Measurements from ENCODE around the gene PRKAG2.
A peak's percentile ranks its signal among the peaks of the same experiment; 100 is the strongest.
"Not testable (repeated sequence)": the region's sequence is repeated elsewhere in the genome, so short reads cannot be mapped to it uniquely, and the experiment has no call there.

The PRKAG2 gene

DNA sequence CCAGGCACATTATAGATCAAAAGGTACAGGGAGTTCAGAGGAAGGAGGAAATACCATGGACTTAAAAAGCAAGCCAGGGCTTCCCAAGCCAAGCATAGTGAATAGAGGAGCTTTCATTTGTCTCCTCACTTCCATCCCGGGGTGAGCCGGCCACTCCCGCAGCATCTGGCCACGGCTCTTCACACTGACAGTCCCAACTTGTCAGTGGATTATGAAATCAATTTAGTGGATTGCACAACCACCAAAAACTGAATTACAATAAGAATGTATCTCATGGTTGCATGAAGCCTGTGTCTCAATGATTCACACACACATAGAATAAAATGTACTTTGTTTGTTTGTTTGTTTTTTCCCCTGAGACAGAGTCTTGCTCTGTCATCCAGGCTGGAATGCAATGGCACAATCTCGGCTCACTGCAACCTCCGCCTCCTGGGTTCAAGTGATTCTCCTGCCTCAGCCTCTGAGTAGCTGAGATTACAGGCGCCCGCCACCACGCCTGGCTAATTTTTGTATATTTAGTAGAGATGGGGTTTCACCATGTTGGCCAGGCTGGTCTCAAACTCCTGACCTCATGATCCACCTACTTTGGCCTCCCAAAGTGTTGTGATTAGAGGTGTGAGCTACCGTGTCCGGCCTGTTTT lies 79.1 kb downstream of the PRKAG2 start:
- Histone ChIP-seq H3K9ac (ENCODE audit: low read length in 5 of 5) (peak overlapping the region in 3 of 5 donors; percentile 35 to 53 (median 40)), H3K27ac (ENCODE audit: low read depth, low read length) (peak overlapping the region; percentile 73), H3K4me1 (ENCODE audit: control insufficient read depth in 5 of 5, insufficient read depth in 5 of 5, low read length in 5 of 5) (peaks cover 18 to 63% (median 50%) of the 10 kb centered on the region in 5 donors)
- not testable (repeated sequence) for H3K4me3 ChIP-seq (ENCODE audit: low read depth in 1 of 5, low read length in 5 of 5); H3K27me3 ChIP-seq (ENCODE audit: control insufficient read depth in 5 of 5, insufficient read depth in 4 of 5, low read length in 5 of 5); H3K9me3 ChIP-seq (ENCODE audit: control insufficient read depth in 5 of 5, low read length in 5 of 5); H3K36me3 ChIP-seq (ENCODE audit: control insufficient read depth in 5 of 5, insufficient read depth in 5 of 5, low read length in 5 of 5)

DNA sequence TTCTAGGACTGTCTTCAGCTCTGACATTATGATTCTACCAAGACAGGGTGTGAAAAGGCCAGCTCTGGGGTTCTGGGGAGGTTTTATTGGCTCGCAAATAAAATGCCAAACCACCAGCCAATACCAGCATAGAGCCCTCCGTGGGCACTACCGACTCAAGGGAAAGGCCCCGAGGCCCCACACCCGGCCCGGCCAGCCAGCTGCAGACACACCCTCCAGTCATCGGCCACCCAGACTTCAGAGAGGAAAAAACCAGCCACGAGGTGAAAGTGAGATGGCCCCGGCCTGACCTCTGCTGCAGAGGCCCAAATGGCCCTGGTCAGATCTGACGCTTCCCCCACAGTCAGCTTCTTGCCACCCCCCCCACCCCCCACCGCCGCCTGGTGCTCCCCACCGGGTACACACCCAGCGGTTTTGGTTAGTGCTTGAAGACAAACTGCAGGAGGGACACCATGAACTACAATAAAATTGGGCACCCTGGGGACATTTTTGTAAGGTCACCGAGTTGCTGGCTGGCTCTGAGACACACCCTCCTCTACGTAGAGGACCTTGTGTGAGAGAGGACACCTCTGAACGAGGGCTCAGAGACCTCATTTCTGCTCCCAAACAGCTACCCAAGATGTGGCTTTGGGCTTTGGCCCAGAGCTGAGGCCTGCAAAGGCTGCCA lies 79.9 kb downstream of the PRKAG2 start:
- Histone ChIP-seq H3K27ac (ENCODE audit: low read depth, low read length) (peak overlapping the region; percentile 73), H3K4me3 (ENCODE audit: low read depth in 1 of 5, low read length in 5 of 5) (peak overlapping the region in 1 of 5 donors; percentile 31), H3K36me3 (ENCODE audit: control insufficient read depth in 5 of 5, insufficient read depth in 5 of 5, low read length in 5 of 5) (peaks cover 0 to 6% (median 0%) of the 10 kb centered on the region in 5 donors), H3K9me3 (ENCODE audit: control insufficient read depth in 5 of 5, low read length in 5 of 5) (no peaks in the 10 kb centered on the region), H3K27me3 (ENCODE audit: control insufficient read depth in 5 of 5, insufficient read depth in 4 of 5, low read length in 5 of 5) (no peaks in the 10 kb centered on the region), H3K4me1 (ENCODE audit: control insufficient read depth in 5 of 5, insufficient read depth in 5 of 5, low read length in 5 of 5) (peaks cover 18 to 58% (median 53%) of the 10 kb centered on the region in 5 donors), H3K9ac (ENCODE audit: low read length in 5 of 5) (peak overlapping the region in 3 of 5 donors; percentile 21 to 40 (median 35))

DNA sequence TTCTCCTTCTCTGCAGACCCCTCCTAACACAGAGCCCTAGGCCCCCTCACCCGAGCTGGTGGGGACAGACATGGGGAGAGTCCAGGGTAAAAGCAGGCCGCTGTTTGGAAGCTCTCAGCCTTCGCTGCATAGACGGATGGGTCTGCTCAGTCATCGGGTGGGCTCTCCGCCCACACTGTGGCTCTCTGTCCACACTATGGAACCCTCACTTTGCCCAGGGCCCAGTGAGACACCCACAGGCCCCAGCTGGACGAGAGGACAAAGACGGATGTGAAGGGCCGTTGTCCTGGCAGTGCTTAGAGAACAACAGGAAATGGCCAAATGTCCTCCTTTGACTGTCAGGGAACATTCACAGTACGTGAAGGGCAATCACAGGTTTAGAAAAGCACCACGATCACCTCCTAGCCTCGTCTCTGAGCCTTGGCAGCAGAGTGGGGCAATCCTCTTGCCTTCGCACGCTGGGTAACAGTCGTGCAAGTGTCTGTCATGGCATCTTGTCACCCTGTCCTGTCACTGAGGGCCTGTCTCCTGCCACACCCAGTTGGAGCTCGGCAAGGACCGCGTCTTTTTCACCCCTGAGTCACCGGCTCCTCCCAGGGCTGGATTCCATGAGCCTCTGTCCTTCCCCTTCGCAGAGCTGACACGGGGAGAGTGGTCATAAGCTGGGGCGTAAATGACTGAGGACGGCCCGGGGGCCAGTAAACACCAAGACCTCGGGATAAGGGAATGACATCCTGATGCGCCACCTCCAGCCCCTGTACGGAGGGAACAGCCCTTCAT lies 80.6 kb downstream of the PRKAG2 start:
- H3K9me3 ChIP-seq (ENCODE audit: control insufficient read depth in 5 of 5, low read length in 5 of 5), result no peaks in the 10 kb centered on the region
- peaks cover 0 to 6% (median 0%) of the 10 kb centered on the region in 5 donors for H3K36me3 ChIP-seq (ENCODE audit: control insufficient read depth in 5 of 5, insufficient read depth in 5 of 5, low read length in 5 of 5)
- H3K4me3 ChIP-seq (ENCODE audit: low read depth in 1 of 5, low read length in 5 of 5), result peak overlapping the region in 3 of 5 donors; percentile 0 to 32 (median 31)
- H3K9ac ChIP-seq (ENCODE audit: low read length in 5 of 5), result peak overlapping the region in 2 of 5 donors; percentile 21 to 55
- peak overlapping the region; percentile 73 for H3K27ac ChIP-seq (ENCODE audit: low read depth, low read length)
- no peaks in the 10 kb centered on the region for H3K27me3 ChIP-seq (ENCODE audit: control insufficient read depth in 5 of 5, insufficient read depth in 4 of 5, low read length in 5 of 5)
- H3K4me1 ChIP-seq (ENCODE audit: control insufficient read depth in 5 of 5, insufficient read depth in 5 of 5, low read length in 5 of 5), result peaks cover 18 to 55% (median 45%) of the 10 kb centered on the region in 5 donors

DNA sequence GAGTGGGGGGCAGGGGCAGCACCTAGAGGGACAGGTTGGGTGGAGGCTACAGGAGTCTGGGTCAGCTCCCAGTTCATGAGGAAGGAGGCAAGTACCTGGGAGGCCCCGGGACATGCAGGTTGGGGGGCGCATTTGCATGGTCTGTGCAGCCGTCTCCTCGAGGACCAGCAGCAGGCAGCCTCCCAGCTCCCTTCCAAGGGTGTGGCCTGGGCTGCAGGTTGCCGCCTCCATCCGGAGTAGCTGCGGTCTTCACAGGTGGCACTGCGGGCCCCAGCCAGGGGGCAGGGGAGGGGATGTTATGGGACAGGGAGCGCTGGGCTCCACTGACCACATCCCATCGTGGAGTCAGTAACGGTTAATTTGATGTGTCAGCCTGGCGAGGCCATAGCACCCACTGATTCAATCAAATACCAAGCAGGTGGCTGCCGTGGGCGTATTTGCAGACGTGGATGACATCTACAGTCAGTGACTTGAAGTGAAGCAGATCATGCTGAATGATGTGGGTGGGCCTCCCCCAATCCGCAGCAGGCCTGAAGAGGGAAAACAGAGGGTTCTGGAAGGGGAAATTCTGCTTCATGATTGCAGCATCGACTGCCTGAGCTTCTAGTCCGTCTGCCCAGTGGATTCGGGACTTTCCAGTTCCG lies 81.6 kb downstream of the PRKAG2 start:
- Histone ChIP-seq H3K9me3 (ENCODE audit: control insufficient read depth in 5 of 5, low read length in 5 of 5) (no peaks in the 10 kb centered on the region), H3K27me3 (ENCODE audit: control insufficient read depth in 5 of 5, insufficient read depth in 4 of 5, low read length in 5 of 5) (no peaks in the 10 kb centered on the region), H3K36me3 (ENCODE audit: control insufficient read depth in 5 of 5, insufficient read depth in 5 of 5, low read length in 5 of 5) (peaks cover 0 to 6% (median 0%) of the 10 kb centered on the region in 5 donors), H3K27ac (ENCODE audit: low read depth, low read length) (peak overlapping the region; percentile 88), H3K9ac (ENCODE audit: low read length in 5 of 5) (no peak overlapping the region), H3K4me1 (ENCODE audit: control insufficient read depth in 5 of 5, insufficient read depth in 5 of 5, low read length in 5 of 5) (peaks cover 18 to 58% (median 44%) of the 10 kb centered on the region in 5 donors), H3K4me3 (ENCODE audit: low read depth in 1 of 5, low read length in 5 of 5) (no peak overlapping the region)

DNA sequence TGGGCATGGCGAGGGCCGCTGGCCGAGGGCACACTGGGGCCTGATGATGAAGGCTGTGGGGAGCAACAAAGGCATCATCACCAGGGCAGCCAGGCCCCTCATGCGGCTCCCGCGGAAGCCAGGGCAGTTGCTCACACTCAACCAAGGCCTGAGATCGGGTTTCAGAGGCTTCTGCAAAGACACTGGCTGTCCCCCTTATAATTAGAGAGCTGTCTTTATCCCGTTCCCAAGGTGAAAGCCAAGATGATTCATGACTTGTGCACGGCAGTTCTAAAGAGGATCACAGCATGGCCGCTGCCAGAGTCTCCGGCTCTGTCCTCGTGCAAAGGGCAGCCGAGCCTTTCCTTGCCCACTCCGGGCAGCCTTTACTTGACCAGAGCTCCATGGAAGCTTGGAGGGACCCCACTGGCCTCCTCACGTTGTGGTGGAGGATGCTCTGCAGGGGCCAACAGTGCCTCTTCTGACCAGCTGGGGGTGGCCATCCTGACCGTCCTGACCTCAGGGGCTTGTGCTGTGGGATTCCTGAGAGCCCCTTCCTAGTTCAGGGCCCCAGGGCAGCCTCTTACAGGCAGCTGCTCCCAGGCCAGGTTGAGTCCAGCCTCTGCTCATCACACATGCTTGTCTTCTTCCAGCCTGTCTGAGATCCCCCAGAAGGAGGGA lies 82.3 kb downstream of the PRKAG2 start:
- peak overlapping the region; percentile 88 for H3K27ac ChIP-seq (ENCODE audit: low read depth, low read length)
- no peaks in the 10 kb centered on the region for H3K27me3 ChIP-seq (ENCODE audit: control insufficient read depth in 5 of 5, insufficient read depth in 4 of 5, low read length in 5 of 5)
- peaks cover 0 to 6% (median 0%) of the 10 kb centered on the region in 5 donors for H3K36me3 ChIP-seq (ENCODE audit: control insufficient read depth in 5 of 5, insufficient read depth in 5 of 5, low read length in 5 of 5)
- H3K9ac ChIP-seq (ENCODE audit: low read length in 5 of 5), result peak overlapping the region in 1 of 5 donors; percentile 10
- no peaks in the 10 kb centered on the region for H3K9me3 ChIP-seq (ENCODE audit: control insufficient read depth in 5 of 5, low read length in 5 of 5)
- no peak overlapping the region for H3K4me3 ChIP-seq (ENCODE audit: low read depth in 1 of 5, low read length in 5 of 5)
- H3K4me1 ChIP-seq (ENCODE audit: control insufficient read depth in 5 of 5, insufficient read depth in 5 of 5, low read length in 5 of 5), result peaks cover 18 to 58% (median 44%) of the 10 kb centered on the region in 5 donors

DNA sequence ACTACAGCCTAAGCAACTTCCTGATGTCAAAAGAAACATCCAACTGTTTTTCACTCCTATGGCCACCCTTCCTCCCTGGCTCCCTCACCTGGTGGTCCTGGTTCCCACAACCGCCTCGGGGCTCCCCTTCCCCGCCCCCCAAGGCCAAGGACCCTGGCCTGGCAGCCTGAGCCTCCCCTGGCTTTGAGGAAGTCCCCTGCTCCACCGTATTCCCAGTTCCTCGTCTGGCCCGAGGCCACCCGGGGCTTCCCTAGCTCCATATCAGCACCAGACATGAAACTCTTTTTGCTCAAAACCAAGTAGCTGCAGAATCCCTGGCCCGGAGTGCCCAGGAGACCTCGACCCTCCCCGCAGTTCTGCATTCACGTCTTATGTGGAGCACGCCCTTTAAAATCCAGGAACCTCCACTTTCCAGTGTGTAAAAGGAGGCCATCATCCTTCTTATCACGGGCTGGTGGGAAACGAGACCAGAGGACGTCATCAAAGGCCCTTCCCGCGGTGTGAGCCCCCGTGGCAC lies 82.9 kb downstream of the PRKAG2 start:
- Histone ChIP-seq H3K4me1 (ENCODE audit: control insufficient read depth in 5 of 5, insufficient read depth in 5 of 5, low read length in 5 of 5) (peaks cover 18 to 58% (median 44%) of the 10 kb centered on the region in 5 donors), H3K27ac (ENCODE audit: low read depth, low read length) (peak overlapping the region; percentile 88), H3K27me3 (ENCODE audit: control insufficient read depth in 5 of 5, insufficient read depth in 4 of 5, low read length in 5 of 5) (no peaks in the 10 kb centered on the region), H3K4me3 (ENCODE audit: low read depth in 1 of 5, low read length in 5 of 5) (no peak overlapping the region), H3K9me3 (ENCODE audit: control insufficient read depth in 5 of 5, low read length in 5 of 5) (no peaks in the 10 kb centered on the region), H3K9ac (ENCODE audit: low read length in 5 of 5) (peak overlapping the region in 3 of 5 donors; percentile 10 to 64 (median 36)), H3K36me3 (ENCODE audit: control insufficient read depth in 5 of 5, insufficient read depth in 5 of 5, low read length in 5 of 5) (peaks cover 0 to 6% (median 0%) of the 10 kb centered on the region in 5 donors)

DNA sequence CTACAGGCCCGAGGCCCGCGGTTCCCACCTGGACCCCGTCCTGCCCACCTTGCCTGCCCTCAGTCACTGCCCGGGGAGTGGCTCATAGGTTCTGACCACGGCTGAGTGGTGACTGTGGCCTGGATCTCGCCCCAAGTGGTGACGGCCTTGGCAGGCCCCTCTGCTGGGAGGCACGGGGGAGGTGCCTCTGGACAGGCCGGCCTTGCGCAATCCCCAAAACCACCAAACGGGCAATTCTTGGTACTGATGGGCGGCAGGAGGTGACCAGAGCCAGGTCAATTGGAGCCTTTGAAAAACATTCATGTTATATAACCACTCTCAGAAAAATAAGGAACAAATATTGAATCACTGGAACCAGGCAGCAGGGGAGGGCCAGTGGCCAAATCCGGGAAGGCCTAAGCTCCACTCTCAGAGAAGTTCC lies 83.4 kb downstream of the PRKAG2 start:
- H3K36me3 ChIP-seq (ENCODE audit: control insufficient read depth in 5 of 5, insufficient read depth in 5 of 5, low read length in 5 of 5), result peaks cover 0 to 6% (median 0%) of the 10 kb centered on the region in 5 donors
- no peaks in the 10 kb centered on the region for H3K9me3 ChIP-seq (ENCODE audit: control insufficient read depth in 5 of 5, low read length in 5 of 5)
- H3K27me3 ChIP-seq (ENCODE audit: control insufficient read depth in 5 of 5, insufficient read depth in 4 of 5, low read length in 5 of 5), result no peaks in the 10 kb centered on the region
- H3K9ac ChIP-seq (ENCODE audit: low read length in 5 of 5), result peak overlapping the region in 2 of 5 donors; percentile 36 to 64
- peaks cover 18 to 58% (median 44%) of the 10 kb centered on the region in 5 donors for H3K4me1 ChIP-seq (ENCODE audit: control insufficient read depth in 5 of 5, insufficient read depth in 5 of 5, low read length in 5 of 5)
- peak overlapping the region; percentile 88 for H3K27ac ChIP-seq (ENCODE audit: low read depth, low read length)
- H3K4me3 ChIP-seq (ENCODE audit: low read depth in 1 of 5, low read length in 5 of 5), result no peak overlapping the region

DNA sequence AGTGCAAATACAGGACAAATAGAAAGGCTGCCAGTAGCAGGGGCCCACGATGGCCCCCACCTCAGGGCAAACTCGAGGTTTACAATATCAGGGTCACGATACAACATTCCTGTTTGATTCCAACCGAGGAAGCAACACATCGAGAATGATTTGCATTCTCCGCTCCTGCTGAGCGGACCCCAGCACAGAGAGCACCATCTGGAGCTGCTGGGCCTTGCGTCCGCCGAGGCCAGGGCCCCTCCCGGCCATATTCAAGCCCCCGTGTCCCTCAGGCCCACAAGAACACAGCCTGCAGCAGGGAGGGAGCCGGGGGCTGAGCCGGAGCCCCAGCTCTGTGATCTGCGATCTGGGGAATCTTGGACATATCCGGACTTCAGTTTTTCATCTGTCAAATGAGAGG lies 84.3 kb downstream of the PRKAG2 start:
- Histone ChIP-seq H3K9me3 (ENCODE audit: control insufficient read depth in 5 of 5, low read length in 5 of 5) (no peaks in the 10 kb centered on the region), H3K4me1 (ENCODE audit: control insufficient read depth in 5 of 5, insufficient read depth in 5 of 5, low read length in 5 of 5) (peaks cover 18 to 53% (median 40%) of the 10 kb centered on the region in 5 donors), H3K4me3 (ENCODE audit: low read depth in 1 of 5, low read length in 5 of 5) (no peak overlapping the region), H3K27me3 (ENCODE audit: control insufficient read depth in 5 of 5, insufficient read depth in 4 of 5, low read length in 5 of 5) (no peaks in the 10 kb centered on the region), H3K9ac (ENCODE audit: low read length in 5 of 5) (no peak overlapping the region), H3K36me3 (ENCODE audit: control insufficient read depth in 5 of 5, insufficient read depth in 5 of 5, low read length in 5 of 5) (peaks cover 0 to 6% (median 0%) of the 10 kb centered on the region in 5 donors), H3K27ac (ENCODE audit: low read depth, low read length) (no peak overlapping the region)

DNA sequence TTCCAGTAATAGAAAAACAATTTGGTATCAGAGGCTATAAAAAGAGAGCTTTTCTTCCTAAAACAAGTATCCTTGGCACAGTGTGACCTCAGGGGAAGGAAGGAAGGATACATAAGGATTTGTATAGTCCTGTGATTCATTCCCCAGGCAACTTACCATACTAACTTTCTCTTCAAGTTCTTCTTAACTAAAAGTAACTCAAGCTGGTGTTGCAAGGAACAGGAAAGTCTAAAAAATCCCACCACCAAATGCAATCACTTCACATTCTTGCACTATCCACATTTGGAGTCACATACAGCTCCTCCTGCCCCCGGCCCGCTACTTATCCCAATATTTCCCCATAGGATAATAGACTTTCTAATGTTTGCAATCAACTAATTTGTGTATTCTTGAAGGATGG lies 84.8 kb downstream of the PRKAG2 start:
- Histone ChIP-seq H3K27me3 (ENCODE audit: control insufficient read depth in 5 of 5, insufficient read depth in 4 of 5, low read length in 5 of 5) (no peaks in the 10 kb centered on the region), H3K36me3 (ENCODE audit: control insufficient read depth in 5 of 5, insufficient read depth in 5 of 5, low read length in 5 of 5) (peaks cover 0 to 6% (median 0%) of the 10 kb centered on the region in 5 donors), H3K27ac (ENCODE audit: low read depth, low read length) (no peak overlapping the region), H3K9me3 (ENCODE audit: control insufficient read depth in 5 of 5, low read length in 5 of 5) (no peaks in the 10 kb centered on the region), H3K4me3 (ENCODE audit: low read depth in 1 of 5, low read length in 5 of 5) (no peak overlapping the region), H3K4me1 (ENCODE audit: control insufficient read depth in 5 of 5, insufficient read depth in 5 of 5, low read length in 5 of 5) (peaks cover 15 to 48% (median 37%) of the 10 kb centered on the region in 5 donors), H3K9ac (ENCODE audit: low read length in 5 of 5) (no peak overlapping the region)
